H9 (cell line): ENCODE data around the gene CCNB1IP1. TPM values are rescaled to one million over a fixed set of nuclear protein-coding genes. Genes with fewer than 3 reads are reported as not detected.

Experiments used
- DNase-seq: peaks from one replicate; pipeline ENCODE4 v3.0.0-alpha.2; 2017
- H2AFZ ChIP-seq: one replicate; pipeline ENCODE4 v1.6.1; 2013; ENCODE audit warnings: mild to moderate bottlenecking, low read length, control low read depth, moderate library complexity
- H2AK5ac ChIP-seq: 2 replicates; pipeline ENCODE4 v1.6.1; 2013; ENCODE audit warnings: low read length, control low read depth, mixed read lengths; ENCODE audit not compliant: insufficient read length
- H2BK120ac ChIP-seq: one replicate; pipeline ENCODE4 v1.6.1; 2013; ENCODE audit warnings: low read depth, mild to moderate bottlenecking, low read length, control low read depth, inconsistent platforms; ENCODE audit not compliant: poor library complexity, severe bottlenecking
- H2BK12ac ChIP-seq: 2 replicates; pipeline ENCODE4 v1.6.1; 2013; ENCODE audit warnings: low read length, control low read depth, mixed read lengths, low read depth; ENCODE audit not compliant: insufficient read length
- H2BK15ac ChIP-seq: 2 replicates; pipeline ENCODE4 v1.6.1; 2013; ENCODE audit warnings: low read depth, low read length, control low read depth
- H2BK20ac ChIP-seq: one replicate; pipeline ENCODE4 v1.6.1; 2013; ENCODE audit warnings: low read depth, mild to moderate bottlenecking, low read length, control low read depth, inconsistent platforms; ENCODE audit not compliant: poor library complexity, severe bottlenecking
- H2BK5ac ChIP-seq: 2 replicates; pipeline ENCODE4 v1.6.1; 2013; ENCODE audit warnings: low read length, control low read depth, mixed read lengths; ENCODE audit not compliant: insufficient read length
- H3K14ac ChIP-seq: 2 replicates; pipeline ENCODE4 v1.6.1; 2013; ENCODE audit warnings: low read length, control low read depth; ENCODE audit not compliant: insufficient read depth
- H3K18ac ChIP-seq: 2 replicates; pipeline ENCODE4 v1.6.1; 2013; ENCODE audit warnings: low read depth, mild to moderate bottlenecking, mixed read lengths, low read length, control low read depth; ENCODE audit not compliant: insufficient read length
- H3K23ac ChIP-seq: 2 replicates; pipeline ENCODE4 v1.6.1; 2013; ENCODE audit warnings: low read length, control low read depth, mixed read lengths, low read depth; ENCODE audit not compliant: insufficient read length
- H3K23me2 ChIP-seq: 2 replicates; pipeline ENCODE4 v1.6.1; 2013; ENCODE audit warnings: low read depth, mild to moderate bottlenecking, mixed read lengths, low read length, control low read depth; ENCODE audit not compliant: insufficient read length, poor library complexity, severe bottlenecking
- H3K27ac ChIP-seq: 2 replicates; pipeline ENCODE4 v1.5.1; 2013; ENCODE audit warnings: low read length, control low read depth, mixed read lengths, low read depth; ENCODE audit not compliant: insufficient read length
- H3K27me3 ChIP-seq: 2 replicates; pipeline ENCODE4 v1.6.1; 2013; ENCODE audit warnings: low read length, control low read depth, inconsistent platforms; ENCODE audit not compliant: insufficient read depth
- H3K4ac ChIP-seq: 2 replicates; pipeline ENCODE4 v1.6.1; 2013; ENCODE audit warnings: low read depth, mild to moderate bottlenecking, control low read depth, inconsistent platforms, low read length, moderate library complexity
- H3K4me1 ChIP-seq: 2 replicates; pipeline ENCODE4 v1.6.1; 2013; ENCODE audit warnings: low read length, control low read depth, inconsistent platforms; ENCODE audit not compliant: insufficient read depth
- H3K4me2 ChIP-seq: 2 replicates; pipeline ENCODE4 v1.6.1; 2013; ENCODE audit warnings: low read length, control low read depth, mixed read lengths; ENCODE audit not compliant: insufficient read length, insufficient read depth
- H3K56ac ChIP-seq: 2 replicates; pipeline ENCODE4 v1.6.1; 2013; ENCODE audit warnings: low read depth, mild to moderate bottlenecking, mixed read lengths, low read length, control low read depth; ENCODE audit not compliant: insufficient read length
- H3K79me1 ChIP-seq: 2 replicates; pipeline ENCODE4 v1.6.1; 2013; ENCODE audit warnings: low read depth, mild to moderate bottlenecking, moderate library complexity, low read length, control low read depth, inconsistent platforms; ENCODE audit not compliant: insufficient read depth, poor library complexity, severe bottlenecking
- H3K79me2 ChIP-seq: 2 replicates; pipeline ENCODE4 v1.6.1; 2013; ENCODE audit warnings: low read length, control low read depth, inconsistent platforms; ENCODE audit not compliant: insufficient read depth
- H3K9ac ChIP-seq: 2 replicates; pipeline ENCODE4 v1.6.1; 2013; ENCODE audit warnings: low read length, control low read depth, mixed read lengths; ENCODE audit not compliant: insufficient read length; ENCODE audit errors: extremely low read depth
- H3K9me3 ChIP-seq: one replicate; pipeline ENCODE4 v1.6.1; 2013; ENCODE audit warnings: low read depth, low read length, inconsistent platforms; ENCODE audit not compliant: control insufficient read depth
- H3T11ph ChIP-seq: one replicate; pipeline ENCODE4 v1.6.1; 2013; ENCODE audit warnings: mild to moderate bottlenecking, low read length, control low read depth, inconsistent platforms
- H4K20me1 ChIP-seq: one replicate; pipeline ENCODE4 v1.6.1; 2013; ENCODE audit not compliant: control insufficient read depth, insufficient read length, insufficient read depth
- H4K5ac ChIP-seq: 2 replicates; pipeline ENCODE4 v1.6.1; 2013; ENCODE audit warnings: low read depth, mild to moderate bottlenecking, mixed read lengths, low read length, control low read depth; ENCODE audit not compliant: insufficient read length
- H4K8ac ChIP-seq: replicated peaks from 2 replicates; pipeline ENCODE4 v1.6.1; 2013; ENCODE audit warnings: low read length, control low read depth, mixed read lengths, low read depth; ENCODE audit not compliant: insufficient read length
- H4K91ac ChIP-seq: 2 replicates; pipeline ENCODE4 v1.6.1; 2013; ENCODE audit warnings: low read depth, mild to moderate bottlenecking, moderate library complexity, mixed read lengths, low read length, control low read depth; ENCODE audit not compliant: insufficient read length
- H3K27ac Mint-ChIP-seq, 3 experiments: 2 replicates in 2 of 3; 3 replicates in 1 of 3; pipeline ENCODE4 v1.8.0; 2020 to 2021; ENCODE audit warnings: mixed read lengths in 3 of 3, mild to moderate bottlenecking in 1 of 3, moderate library complexity in 1 of 3
- H3K27me3 Mint-ChIP-seq: 2 replicates; pipeline ENCODE4 v1.8.0; 2021; ENCODE audit warnings: low read depth, mild to moderate bottlenecking, moderate library complexity, mixed read lengths
- H3K36me3 Mint-ChIP-seq, 3 experiments: 2 replicates in 2 of 3; 3 replicates in 1 of 3; pipeline ENCODE4 v1.8.0; 2020 to 2021; ENCODE audit warnings: low read depth in 3 of 3, mixed read lengths in 3 of 3; ENCODE audit not compliant: insufficient read depth in 1 of 3
- H3K4me1 Mint-ChIP-seq, 2 experiments: 2 replicates each; pipeline ENCODE4 v1.8.0; 2020; ENCODE audit warnings: mixed read lengths in 2 of 2
- H3K4me3 Mint-ChIP-seq, 2 experiments: 2 replicates in 1 of 2; 3 replicates in 1 of 2; pipeline ENCODE4 v1.8.0; 2020 to 2021; ENCODE audit warnings: mild to moderate bottlenecking in 2 of 2, mixed read lengths in 2 of 2, moderate library complexity in 1 of 2
- H3K9me3 Mint-ChIP-seq, 2 experiments: 2 replicates in 1 of 2; 3 replicates in 1 of 2; pipeline ENCODE4 v1.8.0; 2020; ENCODE audit warnings: mild to moderate bottlenecking in 2 of 2, mixed read lengths in 2 of 2, moderate library complexity in 1 of 2
- WGBS: extraction: QIAGEN DNeasy Blood & Tissue Kit; methylation state at CpG from one replicate; pipeline ENCODE4 v1.1.7; 2013; ENCODE audit warnings: missing lambda C conversion rate, low lambda C conversion rate, mixed read lengths; ENCODE audit not compliant: insufficient read length; ENCODE audit errors: extremely low coverage; 5-methylcytosine and 5-hydroxymethylcytosine counted together
- total RNA-seq: library from RNA; stranded (reverse); gene quantifications from 2 replicates; pipeline ENCODE4 v1.2.1, GENCODE V29; 2021
- TF ChIP-seq, protein P1 (sequence below): fragments of 200-600 bp; sonication (generic); conservative IDR thresholded peaks from 3 replicates; pipeline ENCODE4 v1.8.0; 2021; ENCODE audit warnings: antibody characterized with exemption, mild to moderate bottlenecking

CCNB1IP1 gene
- total RNA-seq, 1 experiment from 2014 or later, result 165 TPM

DNA sequence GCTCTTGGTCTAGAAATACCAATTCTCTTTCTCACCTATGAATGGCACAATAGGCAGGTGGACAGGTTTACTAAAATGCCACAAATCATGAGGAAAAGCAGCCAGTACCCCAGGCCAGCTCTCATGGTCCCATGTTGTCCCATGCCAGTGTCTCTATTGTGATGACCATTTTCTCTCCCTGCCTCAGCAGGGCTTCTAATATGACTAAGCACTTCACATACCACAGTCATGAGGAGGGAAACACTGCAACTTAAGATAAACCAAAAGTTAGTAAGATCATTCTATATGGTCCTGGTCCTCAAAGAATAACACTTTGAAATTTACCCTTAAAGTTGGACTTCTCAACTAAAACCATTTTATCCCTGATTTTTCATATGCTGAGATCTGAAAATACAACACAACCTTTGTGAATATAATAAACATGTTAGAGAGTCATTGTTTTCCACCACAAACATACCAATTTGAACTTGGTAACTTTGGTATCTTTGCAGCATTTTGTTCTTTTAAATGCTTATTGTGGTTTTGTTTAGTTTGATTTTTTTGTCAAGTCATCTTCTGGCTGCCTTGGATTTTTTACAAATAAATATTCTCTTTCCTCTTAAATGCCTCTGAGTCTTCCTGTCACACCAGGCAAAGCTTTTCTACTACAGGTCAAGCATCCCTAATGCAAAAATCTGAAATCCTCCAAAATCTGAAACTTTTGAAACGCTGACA lies 30.9 kb downstream of the CCNB1IP1 start:
- H3K14ac ChIP-seq, result no peak overlapping the region
- no peaks in the 10 kb centered on the region for H3K79me2 ChIP-seq
- Mint-ChIP-seq H3K27me3 (no peaks in the 10 kb centered on the region), H3K4me3 (no peak overlapping the region), H3K9me3 (no peaks in the 10 kb centered on the region; a peak in 1 of 5 replicates), H3K36me3 (peaks cover 12 to 32% (median 28%) of the 10 kb centered on the region in 3 experiments; a peak in 6 of 7 replicates), H3K4me1 (peaks cover 8% of the 10 kb centered on the region in 2 experiments; a peak in 3 of 4 replicates), H3K27ac (no peak overlapping the region; a peak in 1 of 7 replicates)
- H3T11ph ChIP-seq, result no peak overlapping the region
- peaks cover 5% of the 10 kb centered on the region for H3K23me2 ChIP-seq
- H3K79me1 ChIP-seq, result no peaks in the 10 kb centered on the region
- H3K56ac ChIP-seq, result no peak overlapping the region
- no peak overlapping the region for H2BK15ac ChIP-seq
- H3K4me2 ChIP-seq, result no peak overlapping the region
- H4K8ac ChIP-seq, result no peak overlapping the region
- H3K9ac ChIP-seq, result no peak overlapping the region
- no peak for DNase-seq
- H2AK5ac ChIP-seq, result no peak overlapping the region
- no peak overlapping the region for H3K4ac ChIP-seq
- H3K27ac ChIP-seq, result no peak overlapping the region
- no CpG with 5 or more reads among the region's 1 CpG for WGBS
- H3K4me1 ChIP-seq, result no peaks in the 10 kb centered on the region
- H4K91ac ChIP-seq, result no peak overlapping the region
- H2BK20ac ChIP-seq, result no peak overlapping the region
- H2AFZ ChIP-seq, result no peak overlapping the region
- H2BK5ac ChIP-seq, result no peak overlapping the region
- H3K27me3 ChIP-seq, result no peaks in the 10 kb centered on the region
- H4K20me1 ChIP-seq, result no peaks in the 10 kb centered on the region
- no peak overlapping the region for H2BK120ac ChIP-seq
- TF ChIP-seq, protein P1, sequence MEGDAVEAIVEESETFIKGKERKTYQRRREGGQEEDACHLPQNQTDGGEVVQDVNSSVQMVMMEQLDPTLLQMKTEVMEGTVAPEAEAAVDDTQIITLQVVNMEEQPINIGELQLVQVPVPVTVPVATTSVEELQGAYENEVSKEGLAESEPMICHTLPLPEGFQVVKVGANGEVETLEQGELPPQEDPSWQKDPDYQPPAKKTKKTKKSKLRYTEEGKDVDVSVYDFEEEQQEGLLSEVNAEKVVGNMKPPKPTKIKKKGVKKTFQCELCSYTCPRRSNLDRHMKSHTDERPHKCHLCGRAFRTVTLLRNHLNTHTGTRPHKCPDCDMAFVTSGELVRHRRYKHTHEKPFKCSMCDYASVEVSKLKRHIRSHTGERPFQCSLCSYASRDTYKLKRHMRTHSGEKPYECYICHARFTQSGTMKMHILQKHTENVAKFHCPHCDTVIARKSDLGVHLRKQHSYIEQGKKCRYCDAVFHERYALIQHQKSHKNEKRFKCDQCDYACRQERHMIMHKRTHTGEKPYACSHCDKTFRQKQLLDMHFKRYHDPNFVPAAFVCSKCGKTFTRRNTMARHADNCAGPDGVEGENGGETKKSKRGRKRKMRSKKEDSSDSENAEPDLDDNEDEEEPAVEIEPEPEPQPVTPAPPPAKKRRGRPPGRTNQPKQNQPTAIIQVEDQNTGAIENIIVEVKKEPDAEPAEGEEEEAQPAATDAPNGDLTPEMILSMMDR, result no peak
- H3K23ac ChIP-seq, result no peak overlapping the region
- no peak overlapping the region for H2BK12ac ChIP-seq
- no peak overlapping the region for H4K5ac ChIP-seq
- H3K18ac ChIP-seq, result no peak overlapping the region
- H3K9me3 ChIP-seq, result no peaks in the 10 kb centered on the region
